Chondrocyte (in vitro differentiated cells): ENCODE measurements around the gene GTF2H2C. TPM values are rescaled to one million over a fixed set of nuclear protein-coding genes. Genes with fewer than 3 reads are reported as not detected.

Experiments
- DNase-seq: peaks from one replicate; pipeline ENCODE4 v3.0.0; 2021; ENCODE audit warnings: mixed read lengths, low spot score
- H3K27ac Mint-ChIP-seq: one replicate; pipeline ENCODE4 v1.8.0; 2021; ENCODE audit warnings: mild to moderate bottlenecking, moderate library complexity, mixed read lengths; ENCODE audit not compliant: unreplicated experiment
- H3K27me3 Mint-ChIP-seq: 2 replicates; pipeline ENCODE4 v1.8.0; 2021; ENCODE audit warnings: low read depth, mixed read lengths
- H3K36me3 Mint-ChIP-seq: 2 replicates; pipeline ENCODE4 v1.8.0; 2021; ENCODE audit warnings: low read depth, mixed read lengths
- H3K4me1 Mint-ChIP-seq: 2 replicates; pipeline ENCODE4 v1.8.0; 2021; ENCODE audit warnings: low read depth, mild to moderate bottlenecking, mixed read lengths
- H3K4me3 Mint-ChIP-seq: one replicate; pipeline ENCODE4 v1.8.0; 2021; ENCODE audit warnings: mild to moderate bottlenecking, moderate library complexity, mixed read lengths; ENCODE audit not compliant: unreplicated experiment
- H3K9me3 Mint-ChIP-seq: 2 replicates; pipeline ENCODE4 v1.8.0; 2021; ENCODE audit warnings: low read depth, mixed read lengths
- CTCF ChIP-seq: fragments of 200-600 bp; sonication (generic); IDR thresholded peaks from 2 replicates; pipeline ENCODE4 v1.5.0; 2021; ENCODE audit warnings: antibody characterized with exemption, mild to moderate bottlenecking, moderate library complexity
- total RNA-seq: library from RNA; stranded (reverse); gene quantifications from 3 replicates; pipeline ENCODE4 v1.2.1, GENCODE V29; 2021

Gene GTF2H2C
- total RNA-seq, 1 donor from 2014 or later = 25.5 TPM

- Mint-ChIP-seq H3K9me3 (no peaks in the 10 kb centered on the region), H3K4me1 (peaks cover 30% of the 10 kb centered on the region), H3K27ac (no peak overlapping the region), H3K27me3 (no peaks in the 10 kb centered on the region), H3K4me3 (no peak overlapping the region), H3K36me3 (no peaks in the 10 kb centered on the region)
- DNase-seq = no peak
- no peak for TF ChIP-seq CTCF
Observed at GRCh38 chr5:69519285-69519684, 40.7 kb upstream of the GTF2H2C start.

- H3K36me3 Mint-ChIP-seq = no peaks in the 10 kb centered on the region
- no peak for DNase-seq
- H3K4me3 Mint-ChIP-seq = no peak overlapping the region
- peaks cover 23% of the 10 kb centered on the region for H3K4me1 Mint-ChIP-seq
- no peaks in the 10 kb centered on the region for H3K9me3 Mint-ChIP-seq
- H3K27me3 Mint-ChIP-seq = no peaks in the 10 kb centered on the region
- no peak for TF ChIP-seq CTCF
- H3K27ac Mint-ChIP-seq = no peak overlapping the region
Observed at GRCh38 chr5:69522035-69522434, 38.0 kb upstream of the GTF2H2C start.

- H3K4me3 Mint-ChIP-seq = no peak overlapping the region
- TF ChIP-seq CTCF = no peak
- DNase-seq = no peak
- no peaks in the 10 kb centered on the region for H3K9me3 Mint-ChIP-seq
- H3K27ac Mint-ChIP-seq = no peak overlapping the region
- peaks cover 9% of the 10 kb centered on the region for H3K4me1 Mint-ChIP-seq
- peaks cover 5% of the 10 kb centered on the region for H3K27me3 Mint-ChIP-seq
- H3K36me3 Mint-ChIP-seq = no peaks in the 10 kb centered on the region
Observed at GRCh38 chr5:69525490-69525889, 34.5 kb upstream of the GTF2H2C start.

GRCh38 chr5:69526660-69527059, 33.3 kb upstream of the GTF2H2C start:
- no peak for TF ChIP-seq CTCF
- Mint-ChIP-seq H3K27ac (no peak overlapping the region), H3K36me3 (no peaks in the 10 kb centered on the region), H3K4me3 (no peak overlapping the region), H3K9me3 (no peaks in the 10 kb centered on the region), H3K4me1 (peaks cover 2% of the 10 kb centered on the region), H3K27me3 (peaks cover 8% of the 10 kb centered on the region)
- no peak for DNase-seq

- DNase-seq = no peak
- no peak overlapping the region for H3K27ac Mint-ChIP-seq
- H3K9me3 Mint-ChIP-seq = no peaks in the 10 kb centered on the region
- peaks cover 8% of the 10 kb centered on the region for H3K27me3 Mint-ChIP-seq
- no peak for TF ChIP-seq CTCF
- peaks cover 3% of the 10 kb centered on the region for H3K4me1 Mint-ChIP-seq
- H3K4me3 Mint-ChIP-seq = no peak overlapping the region
- H3K36me3 Mint-ChIP-seq = no peaks in the 10 kb centered on the region
Observed at GRCh38 chr5:69527128-69527770, 32.7 kb upstream of the GTF2H2C start.
